A549 treated with AZD9567 at 1 μM for 4 hours (cell line): ENCODE results near the gene ACTR3. TPM values are rescaled to one million over a fixed set of nuclear protein-coding genes. Genes with fewer than 3 reads are reported as not detected.

Experiments
- total RNA-seq: library from RNA; stranded (reverse); fragments of 200-300 nt; extraction: Qiagen RNA extraction; gene quantifications from 5 replicates; pipeline ENCODE4 v1.2.3, GENCODE V29; 2022; ENCODE audit not compliant: insufficient read depth

The ACTR3 gene
- total RNA-seq, result 208 to 306 TPM (median 227 TPM) in 5 replicates

DNA sequence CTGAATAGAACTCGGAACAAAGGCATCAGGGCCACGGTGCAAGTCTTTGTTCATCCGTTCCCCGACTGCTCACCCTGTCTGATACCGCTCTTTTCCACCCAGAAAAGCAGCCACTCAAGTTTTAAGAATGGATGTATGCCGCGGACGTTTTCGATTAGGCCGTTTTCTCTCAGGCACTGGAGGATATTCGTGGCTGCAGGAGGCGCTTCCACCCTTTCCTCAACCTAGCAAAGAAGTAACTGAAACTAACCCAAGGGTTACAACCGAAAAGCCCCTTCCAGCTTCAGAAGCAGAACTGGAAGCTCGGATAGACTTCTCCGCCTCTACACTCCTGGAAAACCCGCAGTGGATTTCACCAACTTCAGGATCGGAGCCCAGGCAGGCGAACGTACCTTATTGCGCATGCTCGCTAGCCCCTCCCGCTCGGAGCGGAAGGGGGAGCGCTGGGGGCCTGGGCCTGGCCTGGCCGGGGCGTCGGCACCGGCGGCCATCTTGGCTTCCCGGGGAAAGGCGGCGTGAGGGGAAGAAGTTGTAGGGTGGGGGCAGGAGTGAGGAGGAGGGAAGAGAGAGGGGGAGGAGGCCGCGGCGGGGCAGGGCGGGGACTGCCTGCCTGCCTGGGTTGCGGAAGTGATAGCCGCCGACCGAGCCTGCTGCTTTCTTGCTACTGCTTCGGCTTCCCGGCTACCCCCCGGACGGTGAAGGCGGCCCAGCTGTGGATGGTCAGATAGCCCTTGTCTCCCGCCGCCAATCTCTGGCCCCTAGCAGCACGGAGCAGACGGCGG is at the start of gene ACTR3:
Gene ACTR3 (plus strand): TSS at position 619 of the 782 bp plus-strand sequence. CDS start 191 bp downstream, outside the sequence.

Other genes with a start within 250 kb of the ACTR3 start
- gene SLC35F5, start 133.4 kb upstream of the ACTR3 start, total RNA-seq, result 41.6 to 50.4 TPM (median 47.4 TPM) in 5 replicates